ENCODE results near the gene ABR.

DNA sequence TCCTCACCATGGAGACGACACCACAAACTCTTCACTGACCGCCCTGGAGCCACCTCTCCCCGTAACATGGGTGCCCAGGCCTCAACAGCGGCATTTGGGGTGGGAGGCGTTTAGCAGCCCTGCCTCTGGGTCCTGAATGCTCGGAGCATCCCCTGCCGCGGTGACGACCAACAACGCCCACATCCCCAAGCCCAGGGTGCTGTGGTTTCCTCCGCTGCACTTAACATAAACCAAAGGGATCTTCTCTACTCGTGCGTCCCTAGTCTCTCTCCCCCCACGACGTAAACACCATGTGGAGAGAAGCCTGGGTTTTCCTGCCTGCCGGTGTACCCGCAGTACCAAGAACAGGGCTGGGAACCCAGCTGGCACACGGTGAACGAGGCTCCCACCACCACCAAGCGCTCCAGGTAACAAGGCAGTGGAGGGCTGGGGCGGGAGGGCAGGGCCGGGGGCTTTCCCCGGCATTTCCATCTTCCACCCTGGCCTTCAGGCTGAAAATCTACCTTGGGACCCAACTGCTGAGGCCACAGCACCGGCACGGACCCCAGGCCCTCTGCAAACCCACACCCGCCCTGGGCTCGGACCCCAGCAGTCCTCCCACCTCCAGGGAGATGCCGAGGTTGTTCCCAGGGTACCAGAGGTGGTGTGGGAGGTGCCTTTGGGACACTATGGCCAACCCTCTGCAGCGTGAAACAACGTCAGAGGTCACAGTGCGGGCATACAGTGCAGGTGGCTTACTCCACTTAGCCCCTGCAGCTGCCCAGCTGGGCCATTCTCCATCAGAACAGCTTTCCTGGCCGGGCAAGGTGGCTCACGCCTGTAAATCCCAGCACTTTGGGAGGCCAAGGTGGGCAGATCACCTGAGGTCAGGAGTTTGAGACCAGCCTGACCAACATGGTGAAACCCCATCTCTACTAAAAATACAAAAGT lies 128.5 kb downstream of the ABR start:
- TF ChIP-seq, protein P1, sequence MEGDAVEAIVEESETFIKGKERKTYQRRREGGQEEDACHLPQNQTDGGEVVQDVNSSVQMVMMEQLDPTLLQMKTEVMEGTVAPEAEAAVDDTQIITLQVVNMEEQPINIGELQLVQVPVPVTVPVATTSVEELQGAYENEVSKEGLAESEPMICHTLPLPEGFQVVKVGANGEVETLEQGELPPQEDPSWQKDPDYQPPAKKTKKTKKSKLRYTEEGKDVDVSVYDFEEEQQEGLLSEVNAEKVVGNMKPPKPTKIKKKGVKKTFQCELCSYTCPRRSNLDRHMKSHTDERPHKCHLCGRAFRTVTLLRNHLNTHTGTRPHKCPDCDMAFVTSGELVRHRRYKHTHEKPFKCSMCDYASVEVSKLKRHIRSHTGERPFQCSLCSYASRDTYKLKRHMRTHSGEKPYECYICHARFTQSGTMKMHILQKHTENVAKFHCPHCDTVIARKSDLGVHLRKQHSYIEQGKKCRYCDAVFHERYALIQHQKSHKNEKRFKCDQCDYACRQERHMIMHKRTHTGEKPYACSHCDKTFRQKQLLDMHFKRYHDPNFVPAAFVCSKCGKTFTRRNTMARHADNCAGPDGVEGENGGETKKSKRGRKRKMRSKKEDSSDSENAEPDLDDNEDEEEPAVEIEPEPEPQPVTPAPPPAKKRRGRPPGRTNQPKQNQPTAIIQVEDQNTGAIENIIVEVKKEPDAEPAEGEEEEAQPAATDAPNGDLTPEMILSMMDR (IDR thresholded peaks at IDR 0.05): no peak
- no peak for TF ChIP-seq POLR2A (IDR thresholded peaks at IDR 0.05)
